HCT116 (cell line): ENCODE data around the gene TRIM23. TPM values are rescaled to one million over a fixed set of nuclear protein-coding genes. Genes with fewer than 3 reads are reported as not detected.

Experiments
- ATAC-seq: fragments of 200-7000 bp; cut with Tn5 transposase; 2 replicates; pipeline ENCODE4 v1.9.1; 2020; ENCODE audit warnings: mild to moderate bottlenecking, moderate library complexity
- BruUV-seq: library from RNA; stranded (reverse); fragments of 400-500 nt; replicated peaks from 2 replicates; lab custom pipeline; 2021; lab: Mats Ljungman, UMichigan
- CTCF ChIA-PET: fragments of 300-600 bp; sonication (Branson Sonifier 250); formaldehyde crosslinking; loops from one replicate; lab custom pipeline; 2021; ENCODE audit warnings: antibody characterized with exemption; lab: Charles Lee
- POLR2A ChIA-PET: fragments of 300-600, 350-600 bp; sonication (Branson Sonifier 250); formaldehyde crosslinking; loops from one replicate; lab custom pipeline; 2021; ENCODE audit warnings: antibody characterized with exemption; lab: Charles Lee
- RAD21 ChIA-PET, 2 experiments: fragments of 300-600 bp; sonication (Branson Sonifier 250); formaldehyde crosslinking; loops; one replicate each; lab custom pipeline; 2023; ENCODE audit warnings: low total read pairs in 2 of 2; ENCODE audit not compliant: uncharacterized antibody in 2 of 2, unreplicated experiment in 2 of 2, low non-redundant PET in 1 of 2; lab: Charles Lee
- DNase-seq: peaks from one replicate; pipeline ENCODE4 v3.0.0-alpha.2; 2010; ENCODE audit warnings: low read depth, low spot score
- H2AFZ ChIP-seq: fragments of 200-600 bp; shearing (Covaris generic), sonication (generic); 2 replicates; pipeline ENCODE4 v1.6.1; 2017; ENCODE audit warnings: low read depth, mixed run types, mixed read lengths, antibody characterized with exemption, low read length; ENCODE audit not compliant: poor library complexity, severe bottlenecking
- H3K27ac ChIP-seq: 2 replicates; pipeline ENCODE4 v1.5.1; 2012; ENCODE audit warnings: low read depth, low read length
- H3K27me3 ChIP-seq: fragments of 200-600 bp; sonication (generic); 2 replicates; pipeline ENCODE4 v1.6.1; 2016; ENCODE audit warnings: mixed run types, low read length, mixed read lengths; ENCODE audit not compliant: insufficient read depth
- H3K36me3 ChIP-seq, 2 experiments: fragments of 200-500 bp in 1 of 2; fragments of 200-600 bp in 1 of 2; sonication (Bioruptor generic) in 1 of 2; sonication (generic) in 1 of 2; 2 replicates each; pipeline versions ENCODE4 v1.5.1 to v1.6.1; 2014 to 2016; ENCODE audit warnings: low read length in 2 of 2, inconsistent platforms in 1 of 2, mixed read lengths in 1 of 2, mixed run types in 1 of 2; ENCODE audit not compliant: insufficient read depth in 2 of 2, control insufficient read depth in 1 of 2
- H3K4me1 ChIP-seq, 2 experiments: fragments of 200-600 bp in 1 of 2; sonication (generic) in 1 of 2; 2 replicates each; pipeline versions ENCODE4 v1.5.1 to v1.6.1; 2012 to 2017; ENCODE audit warnings: low read length in 2 of 2, inconsistent platforms in 1 of 2, mild to moderate bottlenecking in 1 of 2, mixed read lengths in 1 of 2, mixed run types in 1 of 2, moderate library complexity in 1 of 2; ENCODE audit not compliant: insufficient read depth in 2 of 2, control insufficient read depth in 1 of 2
- H3K4me2 ChIP-seq: fragments of 200-600 bp; sonication (generic); 2 replicates; pipeline ENCODE4 v1.6.1; 2017; ENCODE audit warnings: mixed run types, low read length, mixed read lengths
- H3K4me3 ChIP-seq, 2 experiments: fragments of 200-600 bp in 1 of 2; sonication (generic) in 1 of 2; replicated peaks in 1 of 2; 2 replicates each; pipeline ENCODE4 v1.5.1; 2011 to 2016; ENCODE audit warnings: low read length in 2 of 2, control low read depth in 1 of 2, low read depth in 1 of 2, mild to moderate bottlenecking in 1 of 2, mixed read lengths in 1 of 2, mixed run types in 1 of 2
- H3K79me2 ChIP-seq: fragments of 200-600 bp; sonication (generic); 2 replicates; pipeline ENCODE4 v1.6.1; 2017; ENCODE audit warnings: mild to moderate bottlenecking, mixed run types, low read length, moderate library complexity, mixed read lengths; ENCODE audit not compliant: insufficient read depth
- H3K9ac ChIP-seq: fragments of 200-600 bp; sonication (generic); 2 replicates; pipeline ENCODE4 v1.6.1; 2016; ENCODE audit warnings: low read length, mixed read lengths
- H3K9me2 ChIP-seq: fragments of 200-600 bp; sonication (generic), shearing (Covaris generic); 2 replicates; pipeline ENCODE4 v1.6.1; 2017; ENCODE audit warnings: mixed run types, mild to moderate bottlenecking, moderate library complexity; ENCODE audit not compliant: insufficient read depth
- H3K9me3 ChIP-seq, 2 experiments: fragments of 200-500 bp in 1 of 2; fragments of 200-600 bp in 1 of 2; sonication (Bioruptor generic) in 1 of 2; sonication (generic) in 1 of 2; 2 replicates each; pipeline ENCODE4 v1.6.1; 2014 to 2017; ENCODE audit warnings: low read length in 2 of 2, mixed read lengths in 2 of 2, inconsistent platforms in 1 of 2, low read depth in 1 of 2, mild to moderate bottlenecking in 1 of 2, mixed run types in 1 of 2, moderate library complexity in 1 of 2; ENCODE audit not compliant: control insufficient read depth in 1 of 2, insufficient read depth in 1 of 2
- H4K20me1 ChIP-seq: fragments of 200-600 bp; sonication (generic), shearing (Covaris generic); 2 replicates; pipeline ENCODE4 v1.6.1; 2017; ENCODE audit warnings: mixed run types, mild to moderate bottlenecking, moderate library complexity; ENCODE audit not compliant: insufficient read depth
- ATF3 ChIP-seq: IDR thresholded peaks from 2 replicates; pipeline ENCODE4 v1.6.1; 2012
- CBX3 ChIP-seq: IDR thresholded peaks from 2 replicates; pipeline ENCODE4 v1.6.1; 2012; ENCODE audit warnings: low read depth
- CEBPB ChIP-seq: IDR thresholded peaks from 2 replicates; pipeline ENCODE4 v1.6.1; 2012; ENCODE audit warnings: low read depth
- EGR1 ChIP-seq: IDR thresholded peaks from 2 replicates; pipeline ENCODE4 v1.6.1; 2012; ENCODE audit warnings: low read depth
- ELF1 ChIP-seq: IDR thresholded peaks from 2 replicates; pipeline ENCODE4 v1.6.1; 2012; ENCODE audit warnings: low read depth, borderline replicate concordance
- EZH2 ChIP-seq: fragments of 200-600 bp; sonication (generic); IDR thresholded peaks from 2 replicates; pipeline ENCODE4 v1.6.1; 2017; ENCODE audit warnings: antibody characterized with exemption, mixed run types
- EZH2phosphoT487 ChIP-seq: fragments of 200-600 bp; IDR thresholded peaks from 2 replicates; pipeline ENCODE4 v1.6.1; 2018; ENCODE audit warnings: antibody characterized with exemption, borderline replicate concordance
- FOSL1 ChIP-seq: IDR thresholded peaks from 2 replicates; pipeline ENCODE4 v1.6.1; 2012; ENCODE audit warnings: low read depth
- JUND ChIP-seq: IDR thresholded peaks from 2 replicates; pipeline ENCODE4 v1.6.1; 2012
- POLR2A ChIP-seq: IDR thresholded peaks from 2 replicates; pipeline ENCODE4 v1.7.0; 2011; ENCODE audit warnings: borderline replicate concordance; ENCODE audit not compliant: insufficient read depth, insufficient read length; ENCODE audit errors: extremely low read depth
- RAD21 ChIP-seq: IDR thresholded peaks from 2 replicates; pipeline ENCODE4 v1.6.1; 2012; ENCODE audit warnings: low read depth, mild to moderate bottlenecking
- SP1 ChIP-seq: IDR thresholded peaks from 2 replicates; pipeline ENCODE4 v1.6.1; 2012; ENCODE audit warnings: low read depth
- SRF ChIP-seq: IDR thresholded peaks from 2 replicates; pipeline ENCODE4 v1.6.1; 2012; ENCODE audit warnings: low read depth
- TCF7L2 ChIP-seq: IDR thresholded peaks from 2 replicates; pipeline ENCODE4 v1.7.0; 2011; ENCODE audit warnings: borderline replicate concordance, inconsistent platforms; ENCODE audit not compliant: insufficient read depth, insufficient read length; ENCODE audit errors: extremely low read depth
- ZNF274 ChIP-seq: fragments of 200-500 bp; sonication (Bioruptor generic); IDR thresholded peaks from 2 replicates; pipeline ENCODE4 v1.6.1; 2014; ENCODE audit warnings: mild to moderate bottlenecking, low read depth, low read length, inconsistent platforms
- intact Hi-C: fragments of 100-400 bp; cut with micrococcal nuclease; formaldehyde crosslinking; loops from 2 replicates; pipeline ENCODE4 v1.10.0; 2022
- total RNA-seq: library from RNA; stranded (reverse); gene quantifications from one replicate; pipeline ENCODE4 v1.2.1, GENCODE V29; 2021; ENCODE audit not compliant: unreplicated experiment
- TF ChIP-seq, protein P1 (sequence below): IDR thresholded peaks from 2 replicates; pipeline ENCODE4 v1.6.1; 2012; ENCODE audit warnings: low read depth
- TF ChIP-seq, protein P2 (sequence below): IDR thresholded peaks from 2 replicates; pipeline ENCODE4 v1.6.1; 2011; ENCODE audit warnings: mild to moderate bottlenecking, low read length, moderate library complexity; ENCODE audit not compliant: insufficient replicate concordance; ENCODE audit errors: extremely low read depth

The TRIM23 gene
- total RNA-seq, 1 experiment from 2014 or later = 12.2 TPM

DNA sequence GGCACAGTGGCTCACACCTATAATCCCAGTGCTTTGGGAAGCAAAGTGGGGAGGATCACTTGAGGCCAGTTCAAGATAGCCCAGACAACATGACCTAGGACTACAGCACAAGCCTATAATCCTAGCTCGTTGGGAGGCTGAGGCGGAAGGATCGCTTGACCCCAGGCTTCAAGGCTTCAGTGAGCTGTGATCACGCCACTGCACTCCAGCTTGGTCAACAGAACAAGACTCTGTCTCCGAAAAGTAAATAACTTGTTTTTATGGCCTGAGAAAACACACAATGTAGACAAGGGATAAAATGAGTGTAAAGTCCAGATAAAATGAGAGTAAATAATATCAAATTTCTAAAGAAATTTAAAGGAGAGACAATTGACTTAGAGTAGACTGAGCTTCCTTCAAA, 27.0 kb upstream of the TRIM23 start:
- no peaks in the 10 kb centered on the region for H3K36me3 ChIP-seq
- no peak for TF ChIP-seq FOSL1
- TF ChIP-seq ELF1 = no peak
- TF ChIP-seq JUND = no peak
- TF ChIP-seq POLR2A = no peak
- TF ChIP-seq CBX3 = no peak
- no peak for TF ChIP-seq SP1
- TF ChIP-seq CEBPB = no peak
- TF ChIP-seq, protein P1, sequence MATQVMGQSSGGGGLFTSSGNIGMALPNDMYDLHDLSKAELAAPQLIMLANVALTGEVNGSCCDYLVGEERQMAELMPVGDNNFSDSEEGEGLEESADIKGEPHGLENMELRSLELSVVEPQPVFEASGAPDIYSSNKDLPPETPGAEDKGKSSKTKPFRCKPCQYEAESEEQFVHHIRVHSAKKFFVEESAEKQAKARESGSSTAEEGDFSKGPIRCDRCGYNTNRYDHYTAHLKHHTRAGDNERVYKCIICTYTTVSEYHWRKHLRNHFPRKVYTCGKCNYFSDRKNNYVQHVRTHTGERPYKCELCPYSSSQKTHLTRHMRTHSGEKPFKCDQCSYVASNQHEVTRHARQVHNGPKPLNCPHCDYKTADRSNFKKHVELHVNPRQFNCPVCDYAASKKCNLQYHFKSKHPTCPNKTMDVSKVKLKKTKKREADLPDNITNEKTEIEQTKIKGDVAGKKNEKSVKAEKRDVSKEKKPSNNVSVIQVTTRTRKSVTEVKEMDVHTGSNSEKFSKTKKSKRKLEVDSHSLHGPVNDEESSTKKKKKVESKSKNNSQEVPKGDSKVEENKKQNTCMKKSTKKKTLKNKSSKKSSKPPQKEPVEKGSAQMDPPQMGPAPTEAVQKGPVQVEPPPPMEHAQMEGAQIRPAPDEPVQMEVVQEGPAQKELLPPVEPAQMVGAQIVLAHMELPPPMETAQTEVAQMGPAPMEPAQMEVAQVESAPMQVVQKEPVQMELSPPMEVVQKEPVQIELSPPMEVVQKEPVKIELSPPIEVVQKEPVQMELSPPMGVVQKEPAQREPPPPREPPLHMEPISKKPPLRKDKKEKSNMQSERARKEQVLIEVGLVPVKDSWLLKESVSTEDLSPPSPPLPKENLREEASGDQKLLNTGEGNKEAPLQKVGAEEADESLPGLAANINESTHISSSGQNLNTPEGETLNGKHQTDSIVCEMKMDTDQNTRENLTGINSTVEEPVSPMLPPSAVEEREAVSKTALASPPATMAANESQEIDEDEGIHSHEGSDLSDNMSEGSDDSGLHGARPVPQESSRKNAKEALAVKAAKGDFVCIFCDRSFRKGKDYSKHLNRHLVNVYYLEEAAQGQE = no peak
- TF ChIP-seq EZH2 = no peak
- no peak for TF ChIP-seq RAD21
- no peak for TF ChIP-seq SRF
- TF ChIP-seq, protein P2, sequence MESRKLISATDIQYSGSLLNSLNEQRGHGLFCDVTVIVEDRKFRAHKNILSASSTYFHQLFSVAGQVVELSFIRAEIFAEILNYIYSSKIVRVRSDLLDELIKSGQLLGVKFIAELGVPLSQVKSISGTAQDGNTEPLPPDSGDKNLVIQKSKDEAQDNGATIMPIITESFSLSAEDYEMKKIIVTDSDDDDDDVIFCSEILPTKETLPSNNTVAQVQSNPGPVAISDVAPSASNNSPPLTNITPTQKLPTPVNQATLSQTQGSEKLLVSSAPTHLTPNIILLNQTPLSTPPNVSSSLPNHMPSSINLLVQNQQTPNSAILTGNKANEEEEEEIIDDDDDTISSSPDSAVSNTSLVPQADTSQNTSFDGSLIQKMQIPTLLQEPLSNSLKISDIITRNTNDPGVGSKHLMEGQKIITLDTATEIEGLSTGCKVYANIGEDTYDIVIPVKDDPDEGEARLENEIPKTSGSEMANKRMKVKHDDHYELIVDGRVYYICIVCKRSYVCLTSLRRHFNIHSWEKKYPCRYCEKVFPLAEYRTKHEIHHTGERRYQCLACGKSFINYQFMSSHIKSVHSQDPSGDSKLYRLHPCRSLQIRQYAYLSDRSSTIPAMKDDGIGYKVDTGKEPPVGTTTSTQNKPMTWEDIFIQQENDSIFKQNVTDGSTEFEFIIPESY = no peak
- TF ChIP-seq EGR1 = no peak
- TF ChIP-seq TCF7L2 = no peak
- TF ChIP-seq EZH2phosphoT487 = no peak
- TF ChIP-seq ATF3 = no peak
- TF ChIP-seq ZNF274 = no peak
- no peaks in the 10 kb centered on the region for H3K4me1 ChIP-seq
- no peak for DNase-seq
- H3K27ac ChIP-seq = no peak overlapping the region
- no peak overlapping the region for H3K4me2 ChIP-seq
- ChIA-PET POLR2A (no interaction called here), CTCF (interaction anchor here (1.1 kb wide), 1 partner anchor 14 kb away, joined by 5 read pairs; no protein-coding TSS in a partner anchor), RAD21 (no interaction called here)
- no peaks in the 10 kb centered on the region for H3K79me2 ChIP-seq
- no peak overlapping the region for H3K4me3 ChIP-seq
- no peak overlapping the region for H2AFZ ChIP-seq
- BruUV-seq = no TSS peak
- no peaks in the 10 kb centered on the region for H4K20me1 ChIP-seq
- no peaks in the 10 kb centered on the region for H3K27me3 ChIP-seq
- ATAC-seq = no peak
- H3K9me2 ChIP-seq = no peaks in the 10 kb centered on the region
- no peak overlapping the region for H3K9ac ChIP-seq
- no peaks in the 10 kb centered on the region for H3K9me3 ChIP-seq
- intact Hi-C loops = no loop called here
